ENCODE data around the gene BBS2.

Gene BBS2

DNA sequence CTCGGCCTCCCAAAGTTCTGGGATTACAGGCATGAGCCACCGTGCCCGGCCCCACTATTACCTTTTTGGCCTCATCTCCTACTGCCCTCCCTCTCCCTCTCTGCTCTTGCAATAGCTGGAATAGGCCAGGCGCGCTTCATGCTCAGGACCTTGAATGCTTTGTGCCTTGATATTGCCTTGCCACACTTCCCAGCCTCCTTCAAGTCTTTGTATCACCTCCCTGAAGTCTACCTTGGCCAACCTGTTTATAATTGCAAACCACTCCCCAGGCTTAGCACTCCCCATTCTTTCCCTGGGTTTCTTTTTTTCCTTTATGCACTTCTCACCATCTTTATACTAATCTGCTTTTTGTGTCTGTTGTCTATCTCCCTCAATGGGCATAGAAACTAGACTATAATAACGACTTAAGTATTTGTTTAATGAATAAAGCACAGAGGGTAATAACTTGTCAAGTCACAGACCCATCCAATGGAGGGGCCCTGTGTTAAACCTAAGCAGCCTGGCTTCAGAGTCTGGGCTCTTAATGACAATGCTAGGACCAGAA, 61.8 kb downstream of the BBS2 start:
- no peak for DNase-seq (ENCODE audit: low spot score)
- in situ Hi-C loops (cut with MboI; ENCODE audit: low pct_unique_long_range_greater_than_20kb, low sequenced_read_pairs, unreplicated experiment) = no loop called here
- TF ChIP-seq, protein P1, sequence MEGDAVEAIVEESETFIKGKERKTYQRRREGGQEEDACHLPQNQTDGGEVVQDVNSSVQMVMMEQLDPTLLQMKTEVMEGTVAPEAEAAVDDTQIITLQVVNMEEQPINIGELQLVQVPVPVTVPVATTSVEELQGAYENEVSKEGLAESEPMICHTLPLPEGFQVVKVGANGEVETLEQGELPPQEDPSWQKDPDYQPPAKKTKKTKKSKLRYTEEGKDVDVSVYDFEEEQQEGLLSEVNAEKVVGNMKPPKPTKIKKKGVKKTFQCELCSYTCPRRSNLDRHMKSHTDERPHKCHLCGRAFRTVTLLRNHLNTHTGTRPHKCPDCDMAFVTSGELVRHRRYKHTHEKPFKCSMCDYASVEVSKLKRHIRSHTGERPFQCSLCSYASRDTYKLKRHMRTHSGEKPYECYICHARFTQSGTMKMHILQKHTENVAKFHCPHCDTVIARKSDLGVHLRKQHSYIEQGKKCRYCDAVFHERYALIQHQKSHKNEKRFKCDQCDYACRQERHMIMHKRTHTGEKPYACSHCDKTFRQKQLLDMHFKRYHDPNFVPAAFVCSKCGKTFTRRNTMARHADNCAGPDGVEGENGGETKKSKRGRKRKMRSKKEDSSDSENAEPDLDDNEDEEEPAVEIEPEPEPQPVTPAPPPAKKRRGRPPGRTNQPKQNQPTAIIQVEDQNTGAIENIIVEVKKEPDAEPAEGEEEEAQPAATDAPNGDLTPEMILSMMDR (IDR thresholded peaks at IDR 0.05; ENCODE audit: extremely low read depth, insufficient read depth, missing control alignments) = no peak

DNA sequence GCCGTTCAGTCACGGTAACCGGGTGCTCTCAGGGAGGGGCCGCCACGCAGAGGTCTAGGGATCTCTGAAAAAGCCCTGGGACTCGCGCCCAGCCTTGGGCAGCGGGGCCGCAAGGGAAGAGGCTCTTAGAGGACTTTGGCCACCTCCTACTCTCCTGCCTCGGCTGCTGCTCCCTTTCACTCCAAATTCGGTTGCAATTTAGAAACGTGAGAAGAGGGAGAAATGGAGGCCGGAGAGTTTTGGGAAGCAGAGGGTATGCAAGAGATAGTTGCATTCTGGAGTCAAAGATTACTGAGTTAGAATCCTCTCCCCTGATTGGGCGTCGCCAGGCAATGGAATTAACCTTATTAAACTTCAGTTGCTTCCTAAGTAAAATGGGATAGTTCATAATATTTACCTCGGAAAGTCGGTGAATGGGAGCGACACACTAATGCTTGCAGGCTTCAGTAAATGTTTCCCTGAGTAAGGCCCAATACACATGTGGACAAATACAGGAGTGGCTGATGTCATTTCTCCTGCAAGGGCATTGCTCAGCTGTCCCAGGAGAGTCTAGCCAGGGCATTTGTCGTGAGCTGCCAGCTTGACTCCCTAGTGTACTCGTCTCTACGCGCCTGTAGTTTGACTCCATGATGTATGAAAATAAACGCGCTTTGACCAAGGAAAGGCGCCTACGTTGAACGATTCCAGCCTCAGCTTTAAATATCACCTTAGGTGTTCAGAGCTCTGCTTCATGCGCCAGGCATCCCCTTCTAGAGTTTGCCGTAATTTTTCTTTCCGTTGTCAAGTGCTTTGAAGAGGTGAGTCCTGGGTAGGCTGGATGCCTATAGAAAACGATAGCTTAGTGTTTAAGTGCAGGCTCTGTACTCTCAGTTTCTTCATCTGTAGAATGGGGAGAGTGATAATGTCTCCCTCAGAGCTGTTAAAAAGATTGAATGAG, 67.8 kb downstream of the BBS2 start:
- TF ChIP-seq, protein P1 (IDR thresholded peaks at IDR 0.05; ENCODE audit: extremely low read depth, insufficient read depth, missing control alignments) = no peak
- DNase-seq (ENCODE audit: low spot score) = peak; percentile 15
- in situ Hi-C loops (cut with MboI; ENCODE audit: low pct_unique_long_range_greater_than_20kb, low sequenced_read_pairs, unreplicated experiment) = no loop called here

DNA sequence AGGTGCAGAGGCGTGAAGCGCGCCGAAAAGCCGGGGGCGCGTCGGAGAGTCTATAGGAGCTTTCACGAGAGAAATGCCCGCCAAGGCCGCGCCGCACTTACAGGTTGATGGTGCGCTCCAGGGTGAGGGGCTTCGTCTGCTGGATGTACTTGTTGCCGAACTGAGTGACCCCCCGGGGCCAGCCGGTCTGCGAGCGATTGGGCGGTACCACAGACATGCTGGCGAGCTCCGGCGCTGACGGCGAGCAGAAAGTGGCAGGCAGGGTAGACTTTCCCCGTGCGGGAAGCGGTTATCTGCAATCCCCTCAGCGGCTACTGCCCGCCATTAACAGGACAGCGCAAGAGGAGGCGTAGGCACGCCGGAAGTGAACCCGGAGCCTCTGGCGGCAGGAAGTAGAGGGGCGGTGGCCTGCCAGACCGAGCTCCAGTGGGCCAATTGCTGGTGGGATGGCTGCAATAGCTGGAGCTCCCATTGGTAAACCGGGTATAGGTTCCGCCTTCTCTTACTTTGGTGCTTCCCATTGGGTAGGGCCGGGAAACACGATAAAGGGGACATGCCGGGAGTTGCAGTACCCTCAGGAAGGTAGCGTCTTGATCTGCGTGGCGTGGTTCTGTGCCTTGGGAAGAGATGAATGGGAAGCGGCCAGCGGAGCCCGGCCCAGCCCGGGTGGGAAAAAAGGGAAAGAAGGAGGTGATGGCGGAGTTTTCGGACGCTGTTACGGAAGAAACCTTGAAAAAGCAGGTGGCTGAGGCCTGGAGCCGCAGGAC, 68.7 kb downstream of the BBS2 start, which contains the start of the genes NUDT21 and OGFOD1:
TSS of gene NUDT21 (minus strand) at position 347 of the 767 bp plus-strand sequence. CDS start at position 217, 130 bp downstream.
TSS of gene OGFOD1 (plus strand) at position 569 of the 767 bp plus-strand sequence. CDS start at position 628, 59 bp downstream.
- TF ChIP-seq, protein P1 (IDR thresholded peaks at IDR 0.05; ENCODE audit: extremely low read depth, insufficient read depth, missing control alignments) = no peak
- peak; percentile 97 for DNase-seq (ENCODE audit: low spot score)
- in situ Hi-C loops (cut with MboI; ENCODE audit: low pct_unique_long_range_greater_than_20kb, low sequenced_read_pairs, unreplicated experiment) = no loop called here

DNA sequence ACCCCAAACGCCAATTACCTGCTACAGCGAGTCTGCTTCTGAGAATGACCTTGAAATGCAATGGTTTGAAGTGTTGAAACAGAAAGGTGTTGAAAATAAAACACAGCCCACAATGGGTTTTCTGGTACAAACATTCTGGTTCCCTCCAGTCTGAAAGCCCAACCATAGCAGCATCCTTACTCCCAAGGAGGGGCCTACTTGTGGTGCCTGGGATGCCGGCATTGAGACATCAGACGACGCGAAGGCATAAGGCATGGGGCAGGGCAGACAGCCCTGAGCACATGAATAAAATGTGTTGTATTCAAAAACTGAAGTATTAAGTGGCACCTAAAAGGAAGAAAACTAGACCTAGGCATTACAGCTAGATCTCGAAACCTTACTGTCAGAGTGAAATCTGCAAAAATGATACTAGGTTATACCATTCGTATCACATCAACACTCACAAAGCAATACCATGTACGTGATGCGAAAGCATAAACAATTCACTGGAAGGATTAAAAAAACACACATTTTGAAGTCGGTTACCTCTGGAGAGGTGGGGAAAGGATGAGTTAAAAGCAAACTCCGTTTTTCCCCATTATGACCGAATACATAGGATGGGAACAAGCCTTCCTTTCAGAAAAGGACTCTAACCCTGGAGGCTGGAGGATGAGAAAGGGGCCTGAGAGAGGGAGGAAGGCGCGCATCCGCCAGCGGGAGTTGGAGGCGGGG, 69.4 kb downstream of the BBS2 start:
- peak; percentile 12 for DNase-seq (ENCODE audit: low spot score)
- TF ChIP-seq, protein P1 (IDR thresholded peaks at IDR 0.05; ENCODE audit: extremely low read depth, insufficient read depth, missing control alignments) = no peak
- in situ Hi-C loops (cut with MboI; ENCODE audit: low pct_unique_long_range_greater_than_20kb, low sequenced_read_pairs, unreplicated experiment) = no loop called here

DNA sequence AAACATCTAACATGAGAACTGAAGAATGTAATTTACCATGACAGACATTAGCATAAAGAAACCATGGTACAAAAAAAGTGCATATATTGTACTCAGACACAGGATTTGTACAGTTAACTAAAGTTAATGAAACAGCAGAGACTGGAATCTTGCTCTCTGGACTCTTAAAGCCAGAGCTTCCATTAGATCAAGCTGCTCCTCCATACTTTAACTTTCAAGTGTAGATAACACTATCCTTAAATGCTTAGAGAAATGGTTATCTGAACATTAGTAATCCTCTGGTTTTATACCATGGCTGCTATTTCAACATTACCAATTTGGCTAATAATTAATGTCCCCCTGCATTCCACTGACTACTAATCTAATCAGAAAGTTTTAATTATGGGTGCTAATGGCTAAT, 71.8 kb downstream of the BBS2 start:
- DNase-seq (ENCODE audit: low spot score) = no peak
- TF ChIP-seq, protein P1 (IDR thresholded peaks at IDR 0.05; ENCODE audit: extremely low read depth, insufficient read depth, missing control alignments) = no peak
- in situ Hi-C loops (cut with MboI; ENCODE audit: low pct_unique_long_range_greater_than_20kb, low sequenced_read_pairs, unreplicated experiment) = no loop called here

DNA sequence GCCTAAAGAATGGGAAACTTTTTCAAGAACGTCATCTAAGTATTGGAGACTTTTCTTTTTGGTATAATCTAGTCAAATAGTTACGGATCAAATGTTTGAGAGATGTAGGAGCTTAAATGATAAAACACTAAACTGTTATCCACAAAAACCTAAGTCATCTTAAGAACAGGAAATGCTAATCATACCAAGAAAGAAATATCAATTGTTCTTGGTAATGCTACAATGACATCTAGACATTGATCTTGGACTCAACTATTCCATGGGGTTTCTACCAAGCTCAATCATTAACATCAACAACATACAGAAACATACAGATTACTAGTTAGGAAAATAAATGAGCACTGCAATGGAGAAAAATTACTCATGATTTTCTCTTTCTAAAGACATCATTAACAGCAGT, 72.5 kb downstream of the BBS2 start:
- DNase-seq (ENCODE audit: low spot score) = no peak
- TF ChIP-seq, protein P1 (IDR thresholded peaks at IDR 0.05; ENCODE audit: extremely low read depth, insufficient read depth, missing control alignments) = no peak
- in situ Hi-C loops (cut with MboI; ENCODE audit: low pct_unique_long_range_greater_than_20kb, low sequenced_read_pairs, unreplicated experiment) = no loop called here

Measured in GM13977 (cell line).